Progenitor cell of endocrine pancreas (in vitro differentiated cells): ENCODE measurements around the gene RAET1L. TPM values are rescaled to one million over a fixed set of nuclear protein-coding genes. Genes with fewer than 3 reads are reported as not detected.
"Not testable (repeated sequence)": the region's sequence is repeated elsewhere in the genome, so short reads cannot be mapped to it uniquely, and the experiment has no call there.

Experiments
- DNase-seq: peaks from one replicate; pipeline ENCODE4 v3.0.0; 2021; ENCODE audit warnings: low spot score; ENCODE audit not compliant: unreplicated experiment
- H3K27ac Mint-ChIP-seq: 2 replicates; pipeline ENCODE4 v1.8.0; 2021; ENCODE audit warnings: mild to moderate bottlenecking, moderate library complexity, mixed read lengths
- H3K27me3 Mint-ChIP-seq: 2 replicates; pipeline ENCODE4 v1.8.0; 2021; ENCODE audit warnings: mixed read lengths
- H3K36me3 Mint-ChIP-seq: 2 replicates; pipeline ENCODE4 v1.8.0; 2022; ENCODE audit warnings: mixed read lengths; ENCODE audit not compliant: insufficient read depth
- H3K4me1 Mint-ChIP-seq: 2 replicates; pipeline ENCODE4 v1.8.0; 2021; ENCODE audit warnings: low read depth, mixed read lengths
- H3K4me3 Mint-ChIP-seq: 2 replicates; pipeline ENCODE4 v1.8.0; 2021; ENCODE audit warnings: low read depth, mild to moderate bottlenecking, moderate library complexity, mixed read lengths
- H3K9me3 Mint-ChIP-seq: 2 replicates; pipeline ENCODE4 v1.8.0; 2021; ENCODE audit warnings: low read depth, mixed read lengths
- CTCF ChIP-seq: fragments of 200-600 bp; sonication (generic); IDR thresholded peaks from one replicate; pipeline ENCODE4 v1.5.0; 2021; ENCODE audit warnings: antibody characterized with exemption, mild to moderate bottlenecking; ENCODE audit not compliant: unreplicated experiment
- total RNA-seq: library from RNA; stranded (reverse); gene quantifications from 2 replicates; pipeline ENCODE4 v1.2.1, GENCODE V29; 2021

The RAET1L gene
- total RNA-seq, 1 donor from 2014 or later = not detected

- no peak overlapping the region for H3K4me3 Mint-ChIP-seq
- H3K27me3 Mint-ChIP-seq = peaks cover 56% of the 10 kb centered on the region
- no peak overlapping the region for H3K27ac Mint-ChIP-seq
- no peaks in the 10 kb centered on the region for H3K4me1 Mint-ChIP-seq
- no peak for TF ChIP-seq CTCF
- H3K36me3 Mint-ChIP-seq = no peaks in the 10 kb centered on the region
- no peaks in the 10 kb centered on the region for H3K9me3 Mint-ChIP-seq
- no peak for DNase-seq
Observed at GRCh38 chr6:150024646-150025155, 631 bp downstream of the RAET1L start.

- H3K4me1 Mint-ChIP-seq = not testable (repeated sequence)
Observed at GRCh38 chr6:150024021-150024420, 1.3 kb downstream of the RAET1L start.

GRCh38 chr6:150021870-150022269 lies 3.5 kb downstream of the RAET1L start:
- H3K9me3 Mint-ChIP-seq, DNase-seq, H3K36me3 Mint-ChIP-seq, H3K27ac Mint-ChIP-seq, H3K4me1 Mint-ChIP-seq, H3K4me3 Mint-ChIP-seq: not testable (repeated sequence)
- peaks cover 58% of the 10 kb centered on the region for H3K27me3 Mint-ChIP-seq

More at GRCh38 chr6:150024021-150024420, 1.3 kb downstream of the RAET1L start:
- H3K9me3 Mint-ChIP-seq, H3K4me3 Mint-ChIP-seq, DNase-seq, H3K36me3 Mint-ChIP-seq, H3K27ac Mint-ChIP-seq: not testable (repeated sequence)
- peaks cover 55% of the 10 kb centered on the region for H3K27me3 Mint-ChIP-seq

GRCh38 chr6:150018846-150019580 lies 6.3 kb downstream of the RAET1L start:
- Mint-ChIP-seq H3K4me3 (no peak overlapping the region), H3K9me3 (no peaks in the 10 kb centered on the region), H3K27ac (no peak overlapping the region), H3K27me3 (peaks cover 66% of the 10 kb centered on the region), H3K36me3 (no peaks in the 10 kb centered on the region), H3K4me1 (peaks cover 4% of the 10 kb centered on the region)
- DNase-seq = no peak
- no peak for TF ChIP-seq CTCF

GRCh38 chr6:150017186-150017521 lies 8.2 kb downstream of the RAET1L start:
- not testable (repeated sequence) for H3K4me1 Mint-ChIP-seq, DNase-seq, H3K4me3 Mint-ChIP-seq, H3K27ac Mint-ChIP-seq, H3K9me3 Mint-ChIP-seq, H3K36me3 Mint-ChIP-seq
- peaks cover 78% of the 10 kb centered on the region for H3K27me3 Mint-ChIP-seq

- peaks cover 5% of the 10 kb centered on the region for H3K4me1 Mint-ChIP-seq
- H3K36me3 Mint-ChIP-seq = no peaks in the 10 kb centered on the region
- peak overlapping the region; percentile 46 for H3K27ac Mint-ChIP-seq
- H3K27me3 Mint-ChIP-seq = peaks cover 82% of the 10 kb centered on the region
- H3K4me3 Mint-ChIP-seq = no peak overlapping the region
- DNase-seq = peak; percentile 32
- TF ChIP-seq CTCF = peak; percentile 73
- H3K9me3 Mint-ChIP-seq = no peaks in the 10 kb centered on the region
Observed at GRCh38 chr6:150016324-150017185, 8.8 kb downstream of the RAET1L start.

- H3K4me1 Mint-ChIP-seq, H3K4me3 Mint-ChIP-seq, H3K36me3 Mint-ChIP-seq, DNase-seq, H3K9me3 Mint-ChIP-seq, H3K27ac Mint-ChIP-seq: not testable (repeated sequence)
- peaks cover 87% of the 10 kb centered on the region for H3K27me3 Mint-ChIP-seq
Observed at GRCh38 chr6:150015281-150016001, 9.9 kb downstream of the RAET1L start.

- not testable (repeated sequence) for H3K4me3 Mint-ChIP-seq, H3K36me3 Mint-ChIP-seq, H3K27ac Mint-ChIP-seq, H3K4me1 Mint-ChIP-seq, H3K9me3 Mint-ChIP-seq, DNase-seq
- peaks cover 91% of the 10 kb centered on the region for H3K27me3 Mint-ChIP-seq
Observed at GRCh38 chr6:150014623-150015280, 10.6 kb downstream of the RAET1L start.
